GM23248 (cell line): ENCODE data around the gene RNF157. TPM values are rescaled to one million over a fixed set of nuclear protein-coding genes. Genes with fewer than 3 reads are reported as not detected.

Experiments
- DNase-seq: peaks from one replicate; pipeline ENCODE4 v3.0.0-alpha.2; 2015
- H2AFZ ChIP-seq: fragments of 200-600 bp; sonication (generic); 2 replicates; pipeline ENCODE4 v1.6.1; 2016; ENCODE audit warnings: antibody characterized with exemption
- H3F3A ChIP-seq: fragments of 200-600 bp; sonication (generic); 2 replicates; pipeline ENCODE4 v1.6.1; 2016; ENCODE audit warnings: mild to moderate bottlenecking, antibody characterized with exemption, mixed run types; ENCODE audit not compliant: insufficient read depth
- H3K27ac ChIP-seq: fragments of 200-600 bp; sonication (generic); 2 replicates; pipeline ENCODE4 v1.5.1; 2016; ENCODE audit warnings: mild to moderate bottlenecking
- H3K27me3 ChIP-seq: fragments of 200-600 bp; sonication (generic); replicated peaks from 2 replicates; pipeline ENCODE4 v1.6.1; 2016; ENCODE audit warnings: mild to moderate bottlenecking; ENCODE audit not compliant: insufficient read depth
- H3K36me3 ChIP-seq: fragments of 200-600 bp; sonication (generic); 2 replicates; pipeline ENCODE4 v1.6.1; 2016; ENCODE audit warnings: low read depth, mild to moderate bottlenecking
- H3K4me1 ChIP-seq: fragments of 200-600 bp; sonication (generic); 2 replicates; pipeline ENCODE4 v1.6.1; 2016; ENCODE audit warnings: mild to moderate bottlenecking; ENCODE audit not compliant: insufficient read depth
- H3K4me2 ChIP-seq: fragments of 200-600 bp; sonication (generic); one replicate; pipeline ENCODE4 v1.6.1; 2016; ENCODE audit warnings: mild to moderate bottlenecking; ENCODE audit not compliant: unreplicated experiment
- H3K4me3 ChIP-seq: fragments of 200-600 bp; sonication (generic); 2 replicates; pipeline ENCODE4 v1.5.1; 2016; ENCODE audit warnings: mild to moderate bottlenecking
- H3K79me2 ChIP-seq: fragments of 200-600 bp; sonication (generic); 2 replicates; pipeline ENCODE4 v1.6.1; 2016; ENCODE audit warnings: mild to moderate bottlenecking; ENCODE audit not compliant: insufficient read depth
- H3K9ac ChIP-seq: fragments of 200-600 bp; sonication (generic); 2 replicates; pipeline ENCODE4 v1.6.1; 2016; ENCODE audit warnings: mild to moderate bottlenecking
- H3K9me2 ChIP-seq: fragments of 200-600 bp; sonication (generic); 2 replicates; pipeline ENCODE4 v1.6.1; 2016; ENCODE audit warnings: mixed run types, mild to moderate bottlenecking, moderate library complexity; ENCODE audit not compliant: insufficient read depth
- H3K9me3 ChIP-seq: fragments of 200-600 bp; sonication (generic); one replicate; pipeline ENCODE4 v1.6.1; 2017; ENCODE audit warnings: low read depth
- H4K20me1 ChIP-seq: fragments of 200-600 bp; sonication (generic); 2 replicates; pipeline ENCODE4 v1.6.0; 2016; ENCODE audit not compliant: insufficient read depth
- EZH2 ChIP-seq: fragments of 200-600 bp; sonication (generic); IDR thresholded peaks from 2 replicates; pipeline ENCODE4 v1.6.1; 2018; ENCODE audit warnings: antibody characterized with exemption, mild to moderate bottlenecking; ENCODE audit not compliant: insufficient read depth, poor library complexity, severe bottlenecking
- EZH2phosphoT487 ChIP-seq: fragments of 200-600 bp; sonication (generic); IDR thresholded peaks from 2 replicates; pipeline ENCODE4 v1.6.1; 2018; ENCODE audit warnings: antibody characterized with exemption, moderate library complexity, mild to moderate bottlenecking, low read depth; ENCODE audit not compliant: insufficient read depth
- WGBS, 2 experiments: methylation state at CpG; one replicate each; pipeline ENCODE4 v1.1.6; 2015 to 2017; ENCODE audit warnings: low lambda C conversion rate in 2 of 2, low coverage in 1 of 2; ENCODE audit errors: missing lambda C conversion rate in 2 of 2; 5-methylcytosine and 5-hydroxymethylcytosine counted together
- in situ Hi-C: fragments of 300-500 bp; cut with MboI; formaldehyde crosslinking; loops from 2 replicates; pipeline ENCODE4 v1.15.0; 2020
- polyA plus RNA-seq: library from polyadenylated mRNA; unstranded; fragments of >200 nt; fragmentation: Nextera tagmentation; extraction: Ambion mirVana; gene quantifications from 2 replicates; pipeline ENCODE4 v1.2.1, GENCODE V29; 2016
- total RNA-seq: library from RNA; depleted of rRNA; stranded (reverse); fragments of >200 nt; shearing (Covaris generic); gene quantifications from 2 replicates; pipeline ENCODE4 v1.2.3, GENCODE V29; 2014

Gene RNF157
- total and polyA plus RNA-seq, 2 experiments from 2014 or later: 0.31 to 4.0 TPM

DNA sequence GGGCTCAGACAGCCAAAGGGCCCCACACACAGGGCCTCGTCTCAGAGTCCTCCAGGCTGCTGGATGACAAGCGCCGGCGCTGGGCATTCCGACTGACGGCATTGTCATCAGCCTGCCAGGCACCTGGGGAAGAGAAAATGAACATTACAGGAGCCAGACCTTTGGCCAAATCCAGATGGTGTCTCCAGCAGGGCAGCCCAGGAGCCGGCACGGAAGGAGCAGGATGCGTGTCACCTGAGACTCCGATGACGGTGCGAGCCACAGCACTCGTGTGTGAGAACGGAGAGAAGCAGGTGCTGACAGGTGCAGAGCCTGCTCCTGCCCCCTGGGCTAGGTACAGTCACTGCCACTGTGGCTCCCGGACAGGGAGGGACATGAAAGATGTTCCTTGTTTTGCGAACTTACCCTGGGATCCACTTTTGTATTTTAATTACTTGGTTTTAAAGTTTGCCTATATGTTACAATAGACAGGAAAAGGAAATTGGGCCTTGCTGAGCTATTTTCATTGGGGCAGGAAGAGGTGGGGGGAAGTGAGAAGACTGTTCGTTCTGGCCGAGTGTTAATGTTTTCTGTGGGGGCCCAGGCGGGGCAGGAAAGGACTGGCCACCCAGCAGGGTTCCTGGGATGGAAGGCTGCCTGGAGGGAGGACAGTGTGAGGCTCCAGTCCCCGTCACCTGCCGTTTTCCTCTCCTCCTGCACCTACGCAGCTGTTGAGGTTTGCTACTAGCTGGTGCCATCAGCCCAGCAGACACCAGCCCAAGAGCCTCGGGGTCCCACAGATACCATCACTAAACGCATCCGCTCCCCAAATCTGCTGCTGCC, 94.9 kb downstream of the RNF157 start:
- no peaks in the 10 kb centered on the region for H3K9me2 ChIP-seq
- H3K9ac ChIP-seq: no peak overlapping the region
- H3K4me3 ChIP-seq: no peak overlapping the region
- in situ Hi-C loops: no loop called here
- WGBS, 2 experiments: 88 to 90% methylated on average over 25 of the region's 25 CpGs
- DNase-seq: no peak
- H3K4me2 ChIP-seq: no peak overlapping the region
- TF ChIP-seq EZH2phosphoT487 (no peak), EZH2 (no peak)
- H3K79me2 ChIP-seq: no peaks in the 10 kb centered on the region
- no peaks in the 10 kb centered on the region for H3K9me3 ChIP-seq
- H4K20me1 ChIP-seq: no peaks in the 10 kb centered on the region
- peaks cover 4% of the 10 kb centered on the region for H3K27me3 ChIP-seq
- H3K4me1 ChIP-seq: no peaks in the 10 kb centered on the region
- no peak overlapping the region for H3K27ac ChIP-seq
- H2AFZ ChIP-seq: no peak overlapping the region
- H3F3A ChIP-seq: no peaks in the 10 kb centered on the region
- H3K36me3 ChIP-seq: no peaks in the 10 kb centered on the region

DNA sequence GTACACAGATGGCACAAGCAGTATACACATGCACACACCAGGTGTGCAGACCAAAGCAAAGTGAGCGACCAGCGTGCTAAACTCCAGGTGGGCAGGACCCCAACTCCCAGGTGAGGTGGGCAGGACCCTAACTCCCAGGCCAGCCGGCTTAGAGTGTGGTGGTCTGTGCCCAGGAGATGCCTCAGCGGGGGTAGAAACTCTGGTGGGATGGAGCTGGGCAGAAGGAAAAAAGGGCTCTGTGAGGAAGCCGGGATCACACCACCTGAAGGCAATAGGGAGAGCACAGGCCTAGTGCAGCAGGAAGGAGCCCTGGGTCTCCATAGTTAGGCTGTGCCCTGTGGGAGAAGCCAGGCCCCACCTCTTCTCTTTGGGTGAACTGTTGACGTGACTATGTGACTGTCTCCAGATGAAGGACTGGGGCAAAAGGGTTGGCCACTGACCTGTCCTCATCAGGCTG, 97.7 kb downstream of the RNF157 start:
- peaks cover 25% of the 10 kb centered on the region for H3K27me3 ChIP-seq

DNA sequence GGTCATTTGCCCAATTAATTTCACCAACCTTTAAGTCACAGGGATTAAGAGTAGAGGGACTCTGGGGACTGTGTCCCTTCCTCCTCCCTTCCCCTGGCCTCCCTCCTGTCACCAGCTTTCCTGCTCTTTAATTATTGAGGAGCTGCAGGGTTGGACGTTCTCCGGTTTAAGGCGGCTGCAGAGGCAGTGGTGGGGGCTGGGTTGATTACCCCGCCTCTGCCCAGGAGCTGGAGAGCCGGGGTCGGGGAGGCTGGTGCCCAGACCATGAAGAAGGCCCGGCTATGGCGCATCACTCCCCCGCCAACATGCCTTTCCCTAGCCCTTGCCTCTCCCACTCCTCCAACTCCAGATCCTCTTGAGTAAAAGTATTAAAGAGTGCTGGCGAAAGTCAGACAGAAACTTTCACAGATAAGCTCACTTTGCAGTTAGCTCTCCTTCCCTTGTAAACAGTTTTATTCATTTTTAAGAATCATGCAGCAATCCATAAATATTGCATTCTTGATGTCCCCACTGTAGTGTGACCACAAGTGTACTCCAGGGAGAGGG, 98.2 kb downstream of the RNF157 start:
- Histone ChIP-seq H2AFZ (no peak overlapping the region), H3K27ac (no peak overlapping the region), H3K36me3 (no peaks in the 10 kb centered on the region), H3K4me2 (no peak overlapping the region), H3K9me2 (no peaks in the 10 kb centered on the region), H3K4me1 (no peaks in the 10 kb centered on the region), H3K27me3 (peaks cover 25% of the 10 kb centered on the region), H3F3A (no peaks in the 10 kb centered on the region), H3K4me3 (no peak overlapping the region), H3K9me3 (no peaks in the 10 kb centered on the region), H3K79me2 (no peaks in the 10 kb centered on the region), H3K9ac (no peak overlapping the region), H4K20me1 (no peaks in the 10 kb centered on the region)
- TF ChIP-seq EZH2 (no peak), EZH2phosphoT487 (no peak)
- no peak for DNase-seq
- WGBS, 2 experiments: 44 to 59% methylated on average over 10 of the region's 10 CpGs
- in situ Hi-C loops: no loop called here

More for the DNA sequence above, 97.7 kb downstream of the RNF157 start:
- in situ Hi-C loops: no loop called here
- no peak overlapping the region for H3K27ac ChIP-seq
- H3K4me2 ChIP-seq: no peak overlapping the region
- no peak overlapping the region for H3K9ac ChIP-seq
- no peak for DNase-seq
- no peaks in the 10 kb centered on the region for H3K9me2 ChIP-seq
- H3F3A ChIP-seq: no peaks in the 10 kb centered on the region
- no peaks in the 10 kb centered on the region for H3K4me1 ChIP-seq
- no peak for TF ChIP-seq EZH2
- no peak for TF ChIP-seq EZH2phosphoT487
- H3K79me2 ChIP-seq: no peaks in the 10 kb centered on the region
- no peaks in the 10 kb centered on the region for H3K36me3 ChIP-seq
- no peak overlapping the region for H3K4me3 ChIP-seq
- H3K9me3 ChIP-seq: no peaks in the 10 kb centered on the region
- no peaks in the 10 kb centered on the region for H4K20me1 ChIP-seq
- 76 to 86% methylated on average over 5 to 6 of the region's 6 CpGs for WGBS, 2 experiments
- H2AFZ ChIP-seq: no peak overlapping the region

DNA sequence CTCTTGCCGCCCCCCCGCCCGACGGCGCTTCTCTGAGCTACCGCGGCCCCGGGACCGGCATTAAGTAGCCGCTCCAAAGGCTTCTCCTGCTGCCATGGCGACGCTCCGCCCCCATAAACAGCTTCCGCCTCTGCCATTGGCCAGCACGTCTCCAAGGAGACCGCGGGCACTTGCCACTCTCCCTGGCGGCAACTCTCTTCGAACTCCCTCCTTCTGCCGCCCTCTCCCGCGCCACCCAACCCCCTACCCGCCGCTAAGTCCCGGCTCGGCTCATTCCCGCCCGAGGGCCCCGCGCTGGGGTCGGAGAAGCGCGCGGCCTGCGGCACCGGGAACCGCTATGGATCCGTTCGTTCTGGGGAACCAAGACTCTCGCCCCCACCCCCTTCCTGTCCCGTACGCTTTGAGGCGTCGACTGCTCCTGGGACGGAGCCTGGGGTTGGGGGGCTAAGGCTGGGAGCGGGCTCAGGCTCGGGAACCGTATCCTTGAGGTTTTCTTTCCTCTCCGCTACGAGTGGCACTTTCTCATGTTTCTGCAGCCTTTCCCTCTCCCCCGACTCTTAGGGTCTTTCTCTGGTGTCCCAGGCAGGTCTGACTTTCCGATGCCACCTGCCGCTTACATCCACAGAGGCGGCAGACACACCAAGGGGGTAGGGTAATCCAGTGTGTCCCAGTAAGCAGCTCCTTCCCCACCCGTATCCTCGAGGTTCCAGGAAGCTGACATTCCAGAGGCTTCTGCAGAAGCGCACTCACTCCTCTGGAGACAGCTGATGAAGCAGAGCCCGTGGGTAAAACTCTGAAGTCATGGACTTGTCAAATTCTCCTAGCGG, 98.9 kb downstream of the RNF157 start, which contains the start of gene FOXJ1:
TSS of gene FOXJ1 (minus strand) at position 34 of the 827 bp plus-strand sequence. CDS start 850 bp downstream, outside the sequence.
- Histone ChIP-seq H3K9me3 (no peaks in the 10 kb centered on the region), H3F3A (no peaks in the 10 kb centered on the region), H4K20me1 (no peaks in the 10 kb centered on the region), H3K9me2 (no peaks in the 10 kb centered on the region), H3K36me3 (no peaks in the 10 kb centered on the region), H3K4me2 (peak within 1 kb of the TSS; percentile 80), H3K79me2 (no peaks in the 10 kb centered on the region), H3K27me3 (peaks cover 29% of the 10 kb centered on the region), H3K9ac (peak within 1 kb of the TSS; percentile 38; the same call in 1 of the 2 replicates), H3K4me1 (no peaks in the 10 kb centered on the region), H3K27ac (no peak within 1 kb of the TSS), H2AFZ (peak within 1 kb of the TSS; percentile 52), H3K4me3 (peak within 1 kb of the TSS; percentile 70)
- in situ Hi-C loops: no loop called here
- no peak for TF ChIP-seq EZH2phosphoT487
- TF ChIP-seq EZH2: no peak
- peak; percentile 90 for DNase-seq
- 3 to 5% methylated on average over 48 to 59 of the region's 59 CpGs for WGBS, 2 experiments
